HepG2 (cell line): Measurements from ENCODE around the gene PPP1R12B.

Source experiments
- CTCF ChIP-seq: sonication (generic); formaldehyde crosslinking; IDR thresholded peaks from 2 replicates; pipeline ENCODE4 v1.5.0; 2020; ENCODE audit warnings: mild to moderate bottlenecking, missing genetic modification reagents, moderate library complexity
- HCFC1 ChIP-seq: fragments of 150-350 bp; IDR thresholded peaks from 2 replicates; pipeline ENCODE4 v1.6.1; 2014; ENCODE audit warnings: low read depth, low read length
- MXD3 ChIP-seq: IDR thresholded peaks from 2 replicates; pipeline ENCODE4 v1.6.1; 2016; ENCODE audit warnings: mild to moderate bottlenecking, missing biosample characterization, missing genetic modification reagents
- SETDB1 ChIP-seq: sonication (generic); formaldehyde crosslinking; IDR thresholded peaks from 2 replicates; pipeline ENCODE4 v1.5.1; 2020; ENCODE audit warnings: missing genetic modification reagents, mild to moderate bottlenecking, borderline replicate concordance
- TARDBP ChIP-seq: sonication (generic); formaldehyde crosslinking; IDR thresholded peaks from 2 replicates; pipeline ENCODE4 v1.8.0; 2022; ENCODE audit warnings: mild to moderate bottlenecking, missing genetic modification reagents
- TRIM22 ChIP-seq: fragments of 450-650 bp; IDR thresholded peaks from 2 replicates; pipeline ENCODE4 v1.6.1; 2017
- ZC3H4 ChIP-seq: sonication (generic); formaldehyde crosslinking; IDR thresholded peaks from 2 replicates; pipeline ENCODE4 v1.4.0; 2020; ENCODE audit warnings: missing genetic modification reagents, borderline replicate concordance
- ZNF879 ChIP-seq: sonication (generic); formaldehyde crosslinking; IDR thresholded peaks from 2 replicates; pipeline ENCODE4 v1.8.1; 2023; ENCODE audit warnings: missing genetic modification reagents
- TF ChIP-seq, protein P1 (sequence below): sonication (generic); formaldehyde crosslinking; IDR thresholded peaks from 2 replicates; pipeline ENCODE4 v1.4.0; 2020; ENCODE audit warnings: missing genetic modification reagents, low read depth, mild to moderate bottlenecking, borderline replicate concordance

- TF ChIP-seq SETDB1 = no peak
- TF ChIP-seq MXD3 = no peak
- no peak for TF ChIP-seq ZNF879
- no peak for TF ChIP-seq HCFC1
- TF ChIP-seq TARDBP (CRISPR knock-in tag) = no peak
- no peak for TF ChIP-seq CTCF (CRISPR knock-in tag)
- TF ChIP-seq TRIM22 = no peak
- TF ChIP-seq, protein P1, sequence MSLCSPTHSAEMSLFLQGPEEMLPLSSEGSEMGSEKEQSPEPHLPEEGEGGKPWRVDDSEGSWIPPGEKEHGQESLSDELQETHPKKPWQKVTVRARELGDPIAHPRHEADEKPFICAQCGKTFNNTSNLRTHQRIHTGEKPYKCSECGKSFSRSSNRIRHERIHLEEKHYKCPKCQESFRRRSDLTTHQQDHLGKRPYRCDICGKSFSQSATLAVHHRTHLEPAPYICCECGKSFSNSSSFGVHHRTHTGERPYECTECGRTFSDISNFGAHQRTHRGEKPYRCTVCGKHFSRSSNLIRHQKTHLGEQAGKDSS (CRISPR knock-in tag) = no peak
- TF ChIP-seq ZC3H4 (CRISPR knock-in tag) = no peak
These were observed 282.0 kb downstream of the PPP1R12B start for GRCh38 chr1:202630541-202630940.
